ENCODE results near the gene YY1. TPM values are rescaled to one million over a fixed set of nuclear protein-coding genes. Genes with fewer than 3 reads are reported as not detected.

YY1 gene
- total and polyA plus RNA-seq, 2 of the 4 experiments (the other 2 are of a cell fraction), result 21.7 to 29.9 TPM

GRCh38 chr14:100281286-100282082, 42.5 kb downstream of the YY1 start:
- Histone ChIP-seq H3K4ac (ENCODE audit: low read depth, low read length) (no peak overlapping the region), H3K4me1 (ENCODE audit: control insufficient read depth, insufficient read depth, low read length) (peaks cover 14% of the 10 kb centered on the region), H4K20me1 (ENCODE audit: insufficient read depth, low read length) (peaks cover 37% of the 10 kb centered on the region), H4K8ac (ENCODE audit: low read depth in 2 of 2, low read length in 2 of 2) (no peak overlapping the region), H3K4me2 (ENCODE audit: low read depth, low read length) (no peak overlapping the region), H4K91ac (ENCODE audit: insufficient read depth, low read depth, low read length) (no peak overlapping the region), H3K9ac (ENCODE audit: low read depth, low read length) (no peak overlapping the region), H3K18ac (ENCODE audit: low read depth, low read length) (no peak overlapping the region), H3K9me1 (ENCODE audit: insufficient read depth, low read length) (peaks cover 27% of the 10 kb centered on the region), H2BK15ac (ENCODE audit: low read depth, low read length) (no peak overlapping the region), H3K27ac (ENCODE audit: insufficient read depth, low read length) (no peak overlapping the region), H3K9me3 (ENCODE audit: control insufficient read depth, insufficient read depth, low read length) (no peaks in the 10 kb centered on the region), H3K23ac (ENCODE audit: low read depth, low read length) (no peak overlapping the region), H3K14ac (replicated peaks; ENCODE audit: low read depth, low read length) (no peak overlapping the region), H3K56ac (ENCODE audit: extremely low read depth, insufficient read depth, low read length) (no peak overlapping the region), H3K4me3 (ENCODE audit: insufficient read depth, low read depth, low read length) (no peak overlapping the region), H2BK5ac (ENCODE audit: low read depth, low read length, poor library complexity, severe bottlenecking) (no peak overlapping the region), H2AFZ (replicated peaks; ENCODE audit: low read length, poor library complexity) (no peak overlapping the region), H3K27me3 (ENCODE audit: control insufficient read depth, insufficient read depth, low read length) (no peaks in the 10 kb centered on the region), H3K79me1 (ENCODE audit: low read depth in 1 of 2, low read length in 2 of 2) (peaks cover 29 to 82% of the 10 kb centered on the region in 2 experiments), H2AK5ac (ENCODE audit: low read depth, low read length) (no peak overlapping the region), H4K5ac (ENCODE audit: low read depth, low read length) (no peak overlapping the region), H2BK20ac (ENCODE audit: low read depth, low read length) (no peak overlapping the region), H3K36me3 (ENCODE audit: control insufficient read depth, insufficient read depth, low read length) (peaks cover 21% of the 10 kb centered on the region; the same call in 1 of the 2 replicates), H2AK9ac (replicated peaks; ENCODE audit: low read depth, low read length, poor library complexity) (peak overlapping the region; percentile 28), H2BK120ac (ENCODE audit: low read depth, low read length) (no peak overlapping the region)
- CTCF ChIA-PET, result no interaction called here
- in situ Hi-C loops (cut with MboI; ENCODE audit: low sequenced_read_pairs), result no loop called here
- 78% methylated on average over 6 of the region's 11 CpGs; no CpG with 5 or more reads in 1 of the 2 experiments for whole genome bisulfite sequencing, 2 experiments (ENCODE audit: extremely low coverage in 2 of 2, insufficient read length in 1 of 2)
- TF ChIP-seq RFX5 (IDR thresholded peaks at IDR 0.05; ENCODE audit: low read depth, low read length), result no peak
- TF ChIP-seq SMC3 (IDR thresholded peaks at IDR 0.05; ENCODE audit: low read depth, low read length), result no peak
- no peak for TF ChIP-seq MAZ (IDR thresholded peaks at IDR 0.05; ENCODE audit: borderline replicate concordance, low read depth, low read length)
- TF ChIP-seq POLR2A (IDR thresholded peaks at IDR 0.05; ENCODE audit: low read depth, low read length), result no peak
- TF ChIP-seq NFE2L2 (IDR thresholded peaks at IDR 0.05; ENCODE audit: low read depth, low read length), result no peak
- TF ChIP-seq CEBPB (IDR thresholded peaks at IDR 0.05; ENCODE audit: low read depth, low read length), result no peak
- no peak for TF ChIP-seq CHD1 (IDR thresholded peaks at IDR 0.05; ENCODE audit: low read depth, low read length)
- no peak for TF ChIP-seq BHLHE40 (IDR thresholded peaks at IDR 0.05; ENCODE audit: low read depth, low read length)
- TF ChIP-seq RAD21 (IDR thresholded peaks at IDR 0.05; ENCODE audit: low read length), result no peak
- no peak for TF ChIP-seq RCOR1 (IDR thresholded peaks at IDR 0.05; ENCODE audit: insufficient replicate concordance, low read length)
- no peak for TF ChIP-seq MAFK (IDR thresholded peaks at IDR 0.05; ENCODE audit: low read depth, low read length)
- TF ChIP-seq MXI1 (IDR thresholded peaks at IDR 0.05; ENCODE audit: borderline replicate concordance, low read depth, low read length), result no peak
- no peak for TF ChIP-seq CTCF (conservative IDR thresholded peaks at IDR 0.05; ENCODE audit: low read depth, low read length)
- no peak for TF ChIP-seq ELK1 (IDR thresholded peaks at IDR 0.05; ENCODE audit: borderline replicate concordance, low read depth, low read length)
- no peak for TF ChIP-seq FOS (IDR thresholded peaks at IDR 0.05; ENCODE audit: low read depth, low read length)
- TF ChIP-seq USF2 (IDR thresholded peaks at IDR 0.05; ENCODE audit: low read depth, low read length), result no peak
- BruUV-seq (replicated peaks), result no TSS peak
- POLR2A ChIA-PET (ENCODE audit: unreplicated experiment), result no interaction called here
- DNase-seq, result no peak
- no peak for ATAC-seq (ENCODE audit: low read depth)
- intact Hi-C loops (cut with micrococcal nuclease), result no loop called here
- dilution Hi-C loops (cut with HindIII; ENCODE audit: low sequenced_read_pairs, unreplicated experiment), result no loop called here
